HG02678 (cell line): ENCODE results near the gene SPTBN4.
"Not testable (repeated sequence)": the region's sequence is repeated elsewhere in the genome, so short reads cannot be mapped to it uniquely, and the experiment has no call there.

Experiments
- ATAC-seq: cut with Tn5 transposase; IDR thresholded peaks from one replicate; pipeline ENCODE4 v1.9.1; 2021; ENCODE audit warnings: mild to moderate bottlenecking, moderate library complexity; ENCODE audit not compliant: unreplicated experiment

SPTBN4 gene

DNA sequence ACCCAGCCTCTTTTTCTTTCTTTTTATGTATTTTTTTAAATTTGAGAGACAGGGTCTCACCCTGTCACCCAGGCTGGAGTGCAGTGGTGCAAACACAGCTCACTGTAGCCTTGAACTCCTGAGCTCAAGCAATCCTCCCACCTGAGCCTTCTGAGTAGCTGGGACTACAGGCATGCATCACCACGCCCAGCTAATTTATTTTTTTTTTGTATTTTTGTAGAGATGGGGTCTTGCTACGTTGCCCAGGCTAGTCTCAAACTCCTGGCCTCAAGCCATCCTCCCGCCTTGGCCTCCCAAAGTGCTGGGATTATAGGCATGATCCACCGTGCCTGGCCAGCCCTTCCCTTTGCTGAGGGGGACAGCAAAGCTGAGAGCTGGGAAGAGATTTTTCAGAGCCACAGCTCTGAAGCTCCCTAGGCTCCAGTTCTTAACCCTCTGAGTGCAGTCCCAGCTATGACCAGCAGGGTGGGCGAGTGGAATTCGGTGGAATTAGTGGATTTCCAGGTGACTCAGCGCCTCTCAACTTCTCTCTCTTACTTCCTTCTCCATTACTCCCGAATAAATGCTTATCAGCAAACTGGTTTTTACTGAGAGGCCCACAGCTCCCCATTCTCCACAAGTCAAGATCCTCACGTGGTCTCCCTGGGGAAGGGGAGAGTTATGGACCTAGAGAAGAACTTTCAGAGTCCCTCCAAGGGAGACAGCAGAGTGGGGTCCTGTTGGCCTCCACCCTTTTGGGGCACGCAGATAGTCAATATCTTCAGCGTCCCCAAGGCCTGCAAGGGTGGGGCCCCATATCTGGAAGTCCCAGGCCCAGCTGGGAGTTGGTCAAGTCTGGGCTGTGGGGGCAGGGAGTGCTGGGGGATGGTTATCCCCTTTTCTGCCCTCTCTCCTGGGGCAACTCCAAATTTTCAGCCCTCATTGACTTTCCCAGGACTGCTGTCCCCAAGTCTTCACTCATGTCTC, 2.5 kb upstream of the SPTBN4 start:
- no peak for ATAC-seq

DNA sequence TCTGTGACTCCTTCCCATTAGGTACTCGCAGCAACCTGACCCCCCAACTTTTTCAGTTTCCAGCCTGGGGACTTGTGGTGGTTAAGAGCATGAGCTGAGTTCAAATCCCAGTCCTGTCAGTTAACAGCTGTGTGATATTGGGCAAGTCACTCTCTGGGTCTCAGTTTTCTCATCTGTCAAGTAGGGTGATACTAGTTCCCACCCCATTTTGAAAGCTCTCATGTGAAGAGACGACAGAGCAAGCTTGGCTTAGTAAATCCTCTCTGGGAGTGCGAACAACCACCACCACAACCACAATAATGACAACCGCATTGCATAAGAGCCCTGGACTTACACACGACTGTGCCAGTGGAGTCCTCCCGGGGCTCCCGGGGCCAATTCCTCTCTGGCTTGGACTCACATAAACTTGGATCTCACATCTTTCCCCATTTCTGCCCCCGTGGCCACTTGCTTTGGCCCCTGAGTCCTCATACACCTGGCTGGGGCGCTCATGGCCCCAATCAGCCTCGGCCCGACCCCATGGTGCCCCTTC, 1.7 kb upstream of the SPTBN4 start:
- no peak for ATAC-seq

DNA sequence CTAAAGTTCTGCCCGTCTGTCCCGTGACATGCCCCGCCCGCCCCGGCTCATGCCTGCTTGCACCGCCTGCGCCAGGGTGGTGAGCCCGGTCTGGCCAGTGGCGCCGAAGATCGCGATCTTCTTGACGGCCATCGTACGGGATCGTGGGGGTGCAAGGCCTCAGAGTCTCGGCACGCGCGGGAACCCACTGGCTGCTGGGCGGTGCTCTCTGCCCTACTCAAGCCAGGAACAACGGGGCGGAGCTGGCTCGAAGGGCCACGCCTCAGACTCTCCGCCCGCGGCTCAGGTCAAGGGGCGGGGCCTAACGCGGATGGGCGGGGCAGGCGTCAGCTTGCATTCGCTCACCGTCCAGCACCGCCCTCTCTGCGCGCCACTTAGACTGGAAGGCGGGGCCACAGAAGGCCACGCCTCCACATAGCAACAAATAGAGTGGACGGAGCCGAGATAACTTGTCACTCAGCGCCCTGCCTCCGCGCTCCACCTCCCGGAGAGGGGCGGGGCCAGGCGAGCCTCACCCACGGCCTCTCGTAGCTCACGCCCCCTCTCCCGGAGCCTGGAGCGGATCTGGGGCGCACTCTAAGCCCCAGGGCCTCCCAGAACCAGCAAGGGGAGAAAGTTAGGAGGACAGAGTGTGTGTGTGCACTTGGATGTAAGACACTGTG, 1.1 kb upstream of the SPTBN4 start, which contains the start of gene BLVRB:
Gene BLVRB, minus strand, starts transcription at position 189 of the 662 bp plus-strand sequence. Its CDS starts 57 bp downstream, at position 132.
- peak; percentile 86 for ATAC-seq

DNA sequence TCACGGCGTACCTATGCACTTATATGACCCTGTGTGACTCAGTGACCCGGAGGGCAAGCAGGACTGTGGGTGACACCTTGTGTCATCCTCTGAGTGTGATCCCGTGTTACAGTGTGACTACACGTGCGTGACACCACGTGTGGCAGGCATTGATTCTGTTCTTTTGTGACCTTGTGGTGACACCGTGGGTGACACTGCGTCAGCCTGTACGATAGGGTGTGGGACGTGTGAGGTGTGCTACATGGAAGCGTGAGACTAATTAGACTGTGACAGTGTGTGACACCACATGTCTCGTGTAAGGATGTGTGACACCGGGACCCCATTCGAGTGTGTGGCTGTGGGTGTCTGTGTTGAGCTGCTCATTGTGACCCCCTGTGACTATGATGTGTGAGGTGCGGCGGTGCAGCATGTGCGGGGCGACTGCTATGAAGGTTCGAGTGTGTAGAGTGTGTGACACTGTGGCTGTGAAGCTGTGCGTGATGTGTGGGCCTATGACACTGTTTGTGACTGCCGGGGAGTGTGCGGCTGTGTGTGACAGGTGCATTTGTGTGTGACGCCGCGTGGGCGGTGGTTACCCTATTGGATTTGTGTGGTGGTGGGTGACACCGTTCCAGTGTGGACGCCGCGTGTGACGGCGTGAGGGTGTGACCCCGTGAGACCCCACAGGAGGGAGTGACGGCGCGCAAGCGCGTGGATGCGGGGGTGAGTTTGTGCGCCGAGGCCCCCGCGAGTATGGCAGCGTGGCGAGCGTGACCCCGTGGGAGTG, 399 bp upstream of the SPTBN4 start:
- ATAC-seq, result peak; percentile 14

DNA sequence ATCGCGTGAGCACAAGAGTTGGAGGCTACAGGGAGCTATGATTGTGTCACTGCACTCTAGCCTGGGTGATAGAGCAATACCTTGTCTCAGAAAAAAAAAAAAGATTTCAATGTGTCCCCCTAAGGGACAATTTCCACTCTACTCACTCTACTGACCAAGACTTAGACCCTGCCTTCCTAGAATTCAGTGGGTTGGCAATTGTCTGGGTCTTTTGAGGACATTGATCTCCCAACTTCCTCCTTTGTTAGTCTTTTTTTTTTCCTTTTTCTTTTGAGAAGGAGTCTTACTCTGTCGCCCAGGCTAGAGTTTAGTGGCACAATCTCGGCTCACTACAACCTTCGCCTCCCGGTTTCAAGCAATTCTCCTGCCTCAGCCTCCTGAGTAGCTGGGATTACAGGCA, 2.2 kb downstream of the SPTBN4 start:
- ATAC-seq, result no peak

DNA sequence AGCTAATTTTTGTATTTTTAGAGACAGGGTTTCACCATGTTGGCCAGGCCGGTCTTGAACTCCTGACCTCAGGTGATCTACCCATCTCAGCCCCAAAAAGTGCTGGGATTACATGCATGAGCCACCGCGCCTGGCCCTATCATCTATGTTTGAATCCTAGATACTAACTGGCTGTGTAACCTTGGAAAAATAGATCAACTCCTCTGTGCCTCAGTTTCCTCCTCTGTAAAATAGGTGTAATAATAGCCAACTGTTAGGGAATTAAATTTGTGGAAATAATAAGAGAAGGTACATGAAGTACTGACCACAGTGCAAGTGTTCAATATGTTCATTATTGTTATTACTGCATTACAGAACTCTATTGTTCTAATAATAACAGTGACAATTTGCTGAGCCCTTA, 4.3 kb downstream of the SPTBN4 start:
- no peak for ATAC-seq

DNA sequence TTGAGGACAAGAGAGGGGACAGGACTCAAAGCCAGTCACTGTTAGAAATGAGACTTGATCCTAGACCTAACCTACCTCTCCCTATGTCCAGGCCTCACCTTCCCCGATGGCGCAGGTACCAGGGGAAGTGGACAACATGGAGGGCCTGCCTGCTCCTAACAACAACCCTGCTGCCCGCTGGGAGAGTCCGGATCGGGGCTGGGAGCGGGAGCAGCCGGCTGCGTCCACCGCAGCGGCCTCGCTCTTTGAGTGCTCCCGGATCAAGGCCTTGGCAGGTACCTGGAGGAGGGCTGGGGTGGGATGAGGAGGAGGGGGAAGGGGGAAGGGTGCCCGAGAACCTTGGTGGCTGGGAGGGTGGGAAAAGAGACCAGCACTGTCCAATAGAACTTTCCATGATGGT, 5.7 kb downstream of the SPTBN4 start:
- ATAC-seq, result no peak

DNA sequence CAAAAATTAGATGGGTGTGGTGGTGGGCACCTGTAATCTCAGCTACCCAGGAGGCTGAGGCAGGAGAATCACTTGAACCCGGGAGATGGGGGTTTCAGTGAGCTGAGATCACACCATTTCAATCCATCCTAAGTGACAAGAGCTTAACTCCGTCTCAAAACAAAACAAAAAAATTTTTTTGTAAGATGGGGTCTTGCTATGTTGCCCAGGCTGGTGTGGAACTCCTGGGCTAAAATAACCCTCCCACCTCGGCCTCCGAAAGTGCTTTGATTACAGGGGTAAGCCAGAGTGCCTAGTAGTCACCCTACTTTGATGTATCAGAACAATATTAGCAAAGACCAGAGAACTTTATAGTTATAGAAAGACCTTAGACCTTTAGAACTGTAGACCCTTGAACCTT, 7.9 kb downstream of the SPTBN4 start:
- no peak for ATAC-seq

DNA sequence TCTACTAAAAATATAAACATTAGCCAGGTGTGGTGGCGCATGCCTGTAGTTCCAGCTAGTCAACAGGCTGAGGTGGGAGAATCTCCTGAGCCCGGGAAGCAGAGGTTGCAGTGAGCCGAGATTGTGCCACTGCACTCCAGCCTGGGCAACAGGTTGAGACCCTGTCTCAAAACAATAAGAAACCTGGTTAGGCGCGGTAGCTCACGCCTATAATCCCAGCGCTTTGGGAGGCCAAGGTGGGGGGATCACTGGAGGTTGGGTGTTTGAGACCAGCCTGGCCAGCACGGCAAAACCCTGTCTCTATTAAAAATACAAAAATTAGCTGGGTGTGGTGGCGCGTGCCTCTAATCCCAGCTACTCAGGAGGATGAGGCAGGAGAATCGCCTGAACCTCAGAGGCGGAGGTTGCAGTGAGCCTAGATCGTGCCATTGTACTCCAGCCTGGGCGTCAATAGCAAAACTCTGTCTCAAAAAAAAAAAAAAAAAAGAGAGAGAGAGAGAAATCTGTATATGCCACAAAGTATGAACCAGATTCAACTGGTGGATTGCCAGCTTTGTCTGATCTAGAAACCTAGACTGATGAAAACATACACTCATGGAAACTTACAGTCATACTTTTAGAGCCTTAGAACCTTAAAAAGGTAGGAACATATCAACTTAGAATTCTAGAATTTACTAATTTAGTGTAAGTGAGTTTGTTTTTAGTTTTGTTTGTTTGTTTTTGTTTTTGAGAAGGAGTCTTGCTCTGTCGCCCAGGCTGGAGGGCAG, 9.3 kb downstream of the SPTBN4 start:
- not testable (repeated sequence) for ATAC-seq

DNA sequence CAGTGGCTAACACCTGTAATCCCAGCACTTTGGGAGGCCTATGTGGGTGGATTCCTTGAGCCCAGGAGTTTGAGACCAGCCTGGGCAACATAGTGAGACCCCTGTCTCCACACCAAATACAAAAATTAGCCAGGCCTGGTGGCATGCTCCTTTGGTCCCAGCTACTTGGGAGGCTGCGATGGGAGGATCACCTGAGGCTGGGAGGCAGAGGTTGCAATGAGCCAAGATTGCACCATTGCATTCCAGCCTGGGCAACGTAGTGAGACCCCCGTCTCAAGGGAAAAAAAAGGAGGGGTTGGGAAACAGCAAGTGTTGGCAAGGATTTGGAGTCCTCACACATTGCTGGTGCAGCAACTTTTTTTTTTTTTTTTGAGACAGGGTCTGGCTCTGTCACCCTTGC, 19.2 kb downstream of the SPTBN4 start:
- no peak for ATAC-seq

DNA sequence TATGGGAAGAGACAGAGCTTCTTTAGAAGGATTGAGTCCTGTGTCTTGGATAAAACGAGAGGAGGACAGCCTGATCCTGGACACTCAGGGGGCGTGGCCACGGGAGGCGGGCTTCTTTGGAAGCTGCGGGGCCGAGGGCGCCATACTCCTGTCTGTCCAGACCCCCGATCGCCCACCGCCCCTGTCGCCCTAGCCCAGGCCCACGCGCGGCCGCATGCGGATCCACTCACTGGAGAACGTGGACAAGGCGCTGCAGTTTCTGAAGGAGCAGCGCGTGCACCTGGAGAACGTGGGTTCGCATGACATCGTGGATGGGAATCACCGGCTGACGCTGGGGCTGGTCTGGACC, 23.1 kb downstream of the SPTBN4 start:
- no peak for ATAC-seq

DNA sequence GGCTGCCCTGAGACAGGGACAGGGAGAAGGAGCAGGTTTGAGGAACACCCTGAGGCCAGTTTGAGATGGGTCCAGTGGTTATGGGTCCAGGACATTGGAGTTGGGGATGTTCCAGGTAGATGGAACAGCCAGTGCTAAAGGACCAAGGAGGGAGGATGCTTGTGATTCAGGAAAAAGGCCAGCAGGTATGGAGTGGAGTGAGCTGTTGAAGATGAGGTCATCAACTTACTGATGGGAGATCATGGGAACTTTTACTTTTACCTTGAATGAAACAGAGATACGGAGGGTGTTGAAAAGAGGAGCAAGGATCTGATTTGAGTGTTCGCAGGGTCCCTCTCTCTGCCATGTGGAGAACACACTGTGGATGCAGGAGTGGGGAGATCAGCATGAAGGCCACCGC, 25.5 kb downstream of the SPTBN4 start:
- ATAC-seq, result no peak

DNA sequence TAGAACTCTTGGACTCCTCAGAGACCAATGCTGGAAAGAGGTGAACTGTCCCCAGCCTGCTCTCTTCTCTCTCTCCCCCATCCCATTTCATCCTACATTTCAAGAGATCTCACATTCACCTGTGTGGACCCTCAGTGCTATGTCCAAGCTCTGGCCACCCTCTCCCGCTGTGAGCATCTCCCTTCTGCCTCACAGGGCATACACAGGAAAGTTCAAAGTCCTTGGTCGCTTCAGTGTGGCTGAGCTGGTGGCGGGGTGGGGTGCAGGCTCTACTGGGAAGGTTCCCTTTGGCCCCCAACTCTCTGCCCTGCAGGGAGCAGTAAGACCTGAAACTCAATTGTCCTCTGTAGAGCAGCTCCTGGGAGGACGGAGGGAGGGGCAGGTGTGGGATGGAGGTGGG, 27.0 kb downstream of the SPTBN4 start:
- ATAC-seq, result no peak

DNA sequence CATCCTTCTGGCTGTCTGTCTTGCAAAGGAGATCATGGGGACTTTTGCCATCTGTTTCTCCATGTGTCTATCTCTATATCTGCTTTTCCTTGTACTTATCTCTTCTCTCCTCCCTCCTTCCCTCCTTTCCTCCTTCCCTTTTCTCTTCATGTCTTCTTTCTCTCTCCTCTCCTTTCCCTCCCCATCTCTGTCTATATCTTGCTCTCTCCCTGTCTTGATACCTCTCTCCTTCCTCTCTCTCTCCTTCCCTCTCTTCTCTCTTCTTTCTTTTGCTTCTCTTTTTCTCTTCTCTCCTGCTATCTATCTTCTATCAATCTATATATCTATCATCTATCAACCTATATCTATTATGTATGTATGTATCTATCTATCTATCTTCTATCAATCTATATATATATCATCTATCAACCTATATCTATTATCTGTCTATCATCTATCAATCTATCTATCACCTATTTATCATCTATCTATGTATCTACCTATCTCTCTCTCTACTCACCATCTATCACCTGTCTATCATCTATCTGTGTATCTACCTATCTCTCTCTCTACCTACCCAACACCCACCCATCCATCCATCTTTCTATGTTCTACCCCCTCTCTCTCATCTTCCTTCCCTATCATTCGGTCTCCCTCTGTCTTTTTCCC, 27.5 kb downstream of the SPTBN4 start:
- ATAC-seq, result no peak

DNA sequence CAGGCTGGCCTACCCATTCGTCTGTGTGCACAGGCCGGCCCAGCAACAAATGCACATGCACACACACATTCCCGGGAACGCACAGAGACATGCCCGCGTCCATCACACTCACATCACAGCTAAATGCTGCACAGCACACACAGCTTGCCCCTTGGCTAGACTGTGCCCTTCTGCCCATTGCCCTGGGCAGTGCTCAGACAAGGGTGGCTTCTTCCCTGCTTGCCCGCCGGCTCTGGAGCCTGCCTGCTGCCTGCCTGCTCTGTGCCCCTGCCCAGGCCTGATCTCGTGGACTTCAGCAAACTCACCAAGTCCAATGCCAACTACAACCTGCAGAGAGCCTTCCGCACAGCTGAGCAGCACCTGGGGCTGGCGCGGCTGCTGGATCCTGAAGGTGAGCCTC, 30.4 kb downstream of the SPTBN4 start:
- ATAC-seq, result no peak

DNA sequence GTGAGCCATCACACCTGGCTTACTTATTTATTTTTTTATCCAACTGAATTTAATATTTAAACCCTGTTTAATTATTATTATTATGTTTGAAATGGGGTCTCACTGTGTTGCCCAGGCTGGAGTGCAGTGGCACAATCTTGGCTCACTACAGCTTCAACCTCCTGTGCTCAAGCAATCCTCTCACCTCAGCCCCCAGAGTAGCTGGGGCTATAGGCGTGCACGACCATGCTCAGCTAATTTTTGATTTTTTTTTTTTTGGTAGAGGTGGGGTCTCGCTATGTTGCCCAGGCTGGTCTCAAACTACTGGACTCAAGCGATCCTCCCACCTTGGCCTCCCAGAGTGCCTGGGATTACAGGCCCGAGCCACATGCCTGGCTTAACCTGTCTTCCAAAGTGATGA, 32.5 kb downstream of the SPTBN4 start:
- ATAC-seq, result no peak

DNA sequence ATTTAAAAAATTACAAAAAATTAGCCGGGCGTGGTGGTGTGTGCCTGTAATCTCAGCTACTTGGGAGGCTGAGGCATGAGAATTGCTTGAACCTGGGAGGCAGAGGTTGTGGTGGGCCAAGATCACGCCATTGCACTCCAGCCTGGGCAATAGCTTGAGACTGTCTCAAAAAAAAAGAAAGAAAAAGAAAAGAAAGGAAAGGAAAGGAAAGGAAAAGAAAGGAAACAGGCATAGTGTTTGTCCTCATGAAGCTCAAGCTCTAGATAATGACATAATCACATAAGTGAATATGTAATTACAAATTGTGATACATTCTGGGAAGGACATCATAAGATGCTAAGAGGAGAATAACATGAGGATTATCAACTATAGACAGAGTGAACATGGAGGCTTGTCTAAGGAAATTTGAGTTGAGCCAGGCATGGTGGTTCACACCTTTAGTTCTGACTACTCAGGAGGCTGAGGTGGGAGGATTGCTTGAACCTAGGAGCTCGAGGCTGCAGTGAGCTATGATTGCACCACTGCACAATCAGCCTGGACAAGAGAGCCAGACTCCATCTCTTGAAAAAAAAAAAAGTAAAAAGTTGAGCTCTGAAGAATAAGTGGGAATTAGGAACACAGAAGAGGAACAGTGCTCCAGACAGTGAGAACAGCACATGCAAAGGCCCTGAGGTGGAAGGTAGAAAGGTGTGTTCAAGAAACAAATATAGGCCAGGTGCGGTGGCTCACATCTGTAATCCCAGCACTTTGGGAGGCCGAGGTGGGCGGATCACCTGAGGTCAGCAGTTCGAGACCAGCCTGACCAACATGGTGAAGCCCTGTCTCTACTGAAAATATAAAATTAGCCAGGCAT, 34.1 kb downstream of the SPTBN4 start:
- ATAC-seq, result not testable (repeated sequence)

DNA sequence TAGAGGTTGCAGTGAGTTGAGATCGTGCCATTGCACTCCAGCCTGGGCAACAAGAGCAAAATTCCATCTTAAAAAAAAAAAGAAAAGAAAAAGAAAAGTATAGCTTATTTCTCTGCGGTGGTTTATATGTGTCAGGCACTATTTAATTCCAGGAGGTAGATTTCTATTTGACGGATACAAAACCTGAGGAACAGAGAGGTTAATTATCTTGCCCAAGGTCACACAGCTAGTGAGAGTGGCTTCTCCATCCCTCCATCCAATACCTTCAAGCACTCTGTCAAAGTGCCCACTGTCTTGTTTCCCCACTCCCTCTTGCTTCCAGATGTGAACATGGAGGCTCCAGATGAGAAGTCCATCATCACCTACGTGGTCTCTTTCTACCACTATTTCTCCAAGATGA, 34.8 kb downstream of the SPTBN4 start:
- ATAC-seq, result no peak

DNA sequence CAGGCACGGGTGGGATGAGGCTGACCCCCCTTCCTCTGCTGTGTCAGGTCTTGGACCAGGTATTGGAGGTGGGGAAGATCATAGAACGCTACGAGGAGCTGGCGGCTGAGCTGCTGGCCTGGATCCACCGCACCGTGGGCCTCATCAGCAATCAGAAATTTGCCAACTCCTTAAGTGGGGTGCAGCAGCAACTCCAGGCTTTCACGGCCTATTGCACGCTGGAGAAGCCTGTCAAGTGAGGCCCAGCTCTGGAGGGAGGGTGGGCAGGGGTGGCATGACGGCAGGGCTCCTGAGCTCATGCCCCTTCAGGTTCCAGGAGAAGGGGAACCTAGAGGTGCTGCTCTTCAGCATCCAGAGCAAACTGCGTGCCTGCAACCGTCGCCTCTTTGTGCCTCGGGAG, 35.3 kb downstream of the SPTBN4 start:
- no peak for ATAC-seq
